Measurements from ENCODE around the gene MTMR1.

The MTMR1 gene

DNA sequence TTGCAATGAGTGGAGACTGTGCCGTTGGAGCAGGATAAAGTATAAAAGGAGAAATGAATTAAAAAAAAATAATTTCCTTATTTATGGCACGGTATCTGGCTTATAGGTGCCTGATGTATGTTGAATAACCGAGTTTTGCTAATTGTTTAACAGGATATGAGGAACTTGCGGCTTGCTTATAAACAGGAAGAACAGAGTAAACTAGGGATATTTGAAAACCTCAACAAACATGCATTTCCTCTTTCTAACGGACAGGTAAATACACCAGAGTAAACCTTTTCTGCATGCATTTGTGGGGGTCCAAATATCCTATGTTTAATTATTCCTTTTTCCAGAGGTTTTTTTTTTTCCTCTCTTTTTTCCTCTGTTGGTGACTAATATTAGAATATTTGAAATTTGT is 36.8 kb downstream of the MTMR1 start:
- TF ChIP-seq ESRRG (CRISPR knock-in tag; IDR thresholded peaks at IDR 0.05) (no peak), GLIS3 (CRISPR knock-in tag; IDR thresholded peaks at IDR 0.05) (no peak), RARB (CRISPR knock-in tag; IDR thresholded peaks at IDR 0.05) (no peak)
- TF ChIP-seq, protein P1, sequence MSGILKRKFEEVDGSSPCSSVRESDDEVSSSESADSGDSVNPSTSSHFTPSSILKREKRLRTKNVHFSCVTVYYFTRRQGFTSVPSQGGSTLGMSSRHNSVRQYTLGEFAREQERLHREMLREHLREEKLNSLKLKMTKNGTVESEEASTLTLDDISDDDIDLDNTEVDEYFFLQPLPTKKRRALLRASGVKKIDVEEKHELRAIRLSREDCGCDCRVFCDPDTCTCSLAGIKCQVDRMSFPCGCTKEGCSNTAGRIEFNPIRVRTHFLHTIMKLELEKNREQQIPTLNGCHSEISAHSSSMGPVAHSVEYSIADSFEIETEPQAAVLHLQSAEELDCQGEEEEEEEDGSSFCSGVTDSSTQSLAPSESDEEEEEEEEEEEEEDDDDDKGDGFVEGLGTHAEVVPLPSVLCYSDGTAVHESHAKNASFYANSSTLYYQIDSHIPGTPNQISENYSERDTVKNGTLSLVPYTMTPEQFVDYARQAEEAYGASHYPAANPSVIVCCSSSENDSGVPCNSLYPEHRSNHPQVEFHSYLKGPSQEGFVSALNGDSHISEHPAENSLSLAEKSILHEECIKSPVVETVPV (CRISPR knock-in tag; IDR thresholded peaks at IDR 0.05): no peak
- ATAC-seq: no peak

DNA sequence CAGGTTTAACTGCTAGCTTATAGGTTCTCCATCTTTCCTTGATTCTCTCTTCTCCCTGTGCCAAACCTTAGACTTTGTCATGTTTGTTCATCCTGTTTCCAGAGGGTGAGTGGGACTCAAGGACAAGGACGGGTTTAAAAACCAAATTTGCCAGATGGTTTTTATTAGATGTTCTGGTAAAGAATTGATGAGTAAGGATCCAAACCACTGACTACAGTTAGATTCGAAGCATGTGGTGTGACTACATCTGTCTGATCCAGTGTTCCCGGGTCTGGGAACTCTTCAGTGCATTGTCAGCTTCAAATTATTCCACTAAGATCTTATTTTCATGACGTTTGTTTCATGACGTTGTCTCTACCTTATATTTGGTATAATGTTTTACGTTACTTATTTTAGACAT is 37.5 kb downstream of the MTMR1 start:
- TF ChIP-seq, protein P2, sequence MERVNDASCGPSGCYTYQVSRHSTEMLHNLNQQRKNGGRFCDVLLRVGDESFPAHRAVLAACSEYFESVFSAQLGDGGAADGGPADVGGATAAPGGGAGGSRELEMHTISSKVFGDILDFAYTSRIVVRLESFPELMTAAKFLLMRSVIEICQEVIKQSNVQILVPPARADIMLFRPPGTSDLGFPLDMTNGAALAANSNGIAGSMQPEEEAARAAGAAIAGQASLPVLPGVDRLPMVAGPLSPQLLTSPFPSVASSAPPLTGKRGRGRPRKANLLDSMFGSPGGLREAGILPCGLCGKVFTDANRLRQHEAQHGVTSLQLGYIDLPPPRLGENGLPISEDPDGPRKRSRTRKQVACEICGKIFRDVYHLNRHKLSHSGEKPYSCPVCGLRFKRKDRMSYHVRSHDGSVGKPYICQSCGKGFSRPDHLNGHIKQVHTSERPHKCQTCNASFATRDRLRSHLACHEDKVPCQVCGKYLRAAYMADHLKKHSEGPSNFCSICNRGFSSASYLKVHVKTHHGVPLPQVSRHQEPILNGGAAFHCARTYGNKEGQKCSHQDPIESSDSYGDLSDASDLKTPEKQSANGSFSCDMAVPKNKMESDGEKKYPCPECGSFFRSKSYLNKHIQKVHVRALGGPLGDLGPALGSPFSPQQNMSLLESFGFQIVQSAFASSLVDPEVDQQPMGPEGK (CRISPR knock-in tag; IDR thresholded peaks at IDR 0.05; ENCODE audit: borderline replicate concordance): no peak
- no peak for ATAC-seq

DNA sequence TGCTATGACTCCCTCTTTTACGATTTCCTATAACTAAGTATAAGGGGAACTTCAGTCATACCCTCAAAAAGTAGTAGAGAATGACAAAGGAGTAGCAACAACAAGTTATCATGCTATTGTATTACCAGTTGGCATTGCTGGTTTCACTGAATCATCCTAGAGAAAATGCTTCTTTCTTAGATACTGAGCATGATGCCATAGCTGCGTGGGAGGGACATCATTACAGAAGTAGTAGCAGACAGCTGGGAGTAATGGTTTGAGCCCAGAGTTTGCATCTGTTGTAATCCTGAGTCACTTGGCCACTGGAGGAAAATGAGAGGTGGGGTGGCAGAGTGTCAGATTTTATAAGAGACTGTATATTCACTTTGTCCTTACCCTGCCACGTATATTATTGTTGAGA is 38.6 kb downstream of the MTMR1 start:
- peak; percentile 30; the same call in 2 of the 3 replicates for ATAC-seq
- no peak for TF ChIP-seq PPARA (CRISPR knock-in tag; IDR thresholded peaks at IDR 0.05; ENCODE audit: borderline replicate concordance)
- TF ChIP-seq CSDC2 (CRISPR knock-in tag; IDR thresholded peaks at IDR 0.05): no peak
- TF ChIP-seq, protein P3, sequence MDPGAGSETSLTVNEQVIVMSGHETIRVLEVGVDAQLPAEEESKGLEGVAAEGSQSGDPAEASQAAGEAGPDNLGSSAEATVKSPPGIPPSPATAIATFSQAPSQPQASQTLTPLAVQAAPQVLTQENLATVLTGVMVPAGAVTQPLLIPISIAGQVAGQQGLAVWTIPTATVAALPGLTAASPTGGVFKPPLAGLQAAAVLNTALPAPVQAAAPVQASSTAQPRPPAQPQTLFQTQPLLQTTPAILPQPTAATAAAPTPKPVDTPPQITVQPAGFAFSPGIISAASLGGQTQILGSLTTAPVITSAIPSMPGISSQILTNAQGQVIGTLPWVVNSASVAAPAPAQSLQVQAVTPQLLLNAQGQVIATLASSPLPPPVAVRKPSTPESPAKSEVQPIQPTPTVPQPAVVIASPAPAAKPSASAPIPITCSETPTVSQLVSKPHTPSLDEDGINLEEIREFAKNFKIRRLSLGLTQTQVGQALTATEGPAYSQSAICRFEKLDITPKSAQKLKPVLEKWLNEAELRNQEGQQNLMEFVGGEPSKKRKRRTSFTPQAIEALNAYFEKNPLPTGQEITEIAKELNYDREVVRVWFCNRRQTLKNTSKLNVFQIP (CRISPR knock-in tag; IDR thresholded peaks at IDR 0.05; ENCODE audit: borderline replicate concordance, low read depth): no peak
- no peak for TF ChIP-seq ZFP3 (CRISPR knock-in tag; IDR thresholded peaks at IDR 0.05)
- no peak for TF ChIP-seq ZNF8 (CRISPR knock-in tag; IDR thresholded peaks at IDR 0.05)
- no peak for TF ChIP-seq BACH2 (CRISPR knock-in tag; IDR thresholded peaks at IDR 0.05; ENCODE audit: borderline replicate concordance)
- TF ChIP-seq, protein P4, sequence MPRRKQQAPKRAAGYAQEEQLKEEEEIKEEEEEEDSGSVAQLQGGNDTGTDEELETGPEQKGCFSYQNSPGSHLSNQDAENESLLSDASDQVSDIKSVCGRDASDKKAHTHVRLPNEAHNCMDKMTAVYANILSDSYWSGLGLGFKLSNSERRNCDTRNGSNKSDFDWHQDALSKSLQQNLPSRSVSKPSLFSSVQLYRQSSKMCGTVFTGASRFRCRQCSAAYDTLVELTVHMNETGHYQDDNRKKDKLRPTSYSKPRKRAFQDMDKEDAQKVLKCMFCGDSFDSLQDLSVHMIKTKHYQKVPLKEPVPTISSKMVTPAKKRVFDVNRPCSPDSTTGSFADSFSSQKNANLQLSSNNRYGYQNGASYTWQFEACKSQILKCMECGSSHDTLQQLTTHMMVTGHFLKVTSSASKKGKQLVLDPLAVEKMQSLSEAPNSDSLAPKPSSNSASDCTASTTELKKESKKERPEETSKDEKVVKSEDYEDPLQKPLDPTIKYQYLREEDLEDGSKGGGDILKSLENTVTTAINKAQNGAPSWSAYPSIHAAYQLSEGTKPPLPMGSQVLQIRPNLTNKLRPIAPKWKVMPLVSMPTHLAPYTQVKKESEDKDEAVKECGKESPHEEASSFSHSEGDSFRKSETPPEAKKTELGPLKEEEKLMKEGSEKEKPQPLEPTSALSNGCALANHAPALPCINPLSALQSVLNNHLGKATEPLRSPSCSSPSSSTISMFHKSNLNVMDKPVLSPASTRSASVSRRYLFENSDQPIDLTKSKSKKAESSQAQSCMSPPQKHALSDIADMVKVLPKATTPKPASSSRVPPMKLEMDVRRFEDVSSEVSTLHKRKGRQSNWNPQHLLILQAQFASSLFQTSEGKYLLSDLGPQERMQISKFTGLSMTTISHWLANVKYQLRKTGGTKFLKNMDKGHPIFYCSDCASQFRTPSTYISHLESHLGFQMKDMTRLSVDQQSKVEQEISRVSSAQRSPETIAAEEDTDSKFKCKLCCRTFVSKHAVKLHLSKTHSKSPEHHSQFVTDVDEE (CRISPR knock-in tag; IDR thresholded peaks at IDR 0.05): no peak
- TF ChIP-seq ARNTL (CRISPR knock-in tag; IDR thresholded peaks at IDR 0.05; ENCODE audit: borderline replicate concordance, low read depth): no peak
- no peak for TF ChIP-seq TOX (CRISPR knock-in tag; IDR thresholded peaks at IDR 0.05; ENCODE audit: borderline replicate concordance)
- TF ChIP-seq, protein P5, sequence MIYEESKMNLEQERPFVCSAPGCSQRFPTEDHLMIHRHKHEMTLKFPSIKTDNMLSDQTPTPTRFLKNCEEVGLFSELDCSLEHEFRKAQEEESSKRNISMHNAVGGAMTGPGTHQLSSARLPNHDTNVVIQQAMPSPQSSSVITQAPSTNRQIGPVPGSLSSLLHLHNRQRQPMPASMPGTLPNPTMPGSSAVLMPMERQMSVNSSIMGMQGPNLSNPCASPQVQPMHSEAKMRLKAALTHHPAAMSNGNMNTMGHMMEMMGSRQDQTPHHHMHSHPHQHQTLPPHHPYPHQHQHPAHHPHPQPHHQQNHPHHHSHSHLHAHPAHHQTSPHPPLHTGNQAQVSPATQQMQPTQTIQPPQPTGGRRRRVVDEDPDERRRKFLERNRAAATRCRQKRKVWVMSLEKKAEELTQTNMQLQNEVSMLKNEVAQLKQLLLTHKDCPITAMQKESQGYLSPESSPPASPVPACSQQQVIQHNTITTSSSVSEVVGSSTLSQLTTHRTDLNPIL (CRISPR knock-in tag; IDR thresholded peaks at IDR 0.05; ENCODE audit: low read depth): no peak
- no peak for TF ChIP-seq RARB (CRISPR knock-in tag; IDR thresholded peaks at IDR 0.05)
- no peak for TF ChIP-seq ZNF565 (CRISPR knock-in tag; conservative IDR thresholded peaks at IDR 0.05; ENCODE audit: low read depth)
- TF ChIP-seq TCF4 (CRISPR knock-in tag; IDR thresholded peaks at IDR 0.05; ENCODE audit: borderline replicate concordance): no peak
- no peak for TF ChIP-seq OSR1 (CRISPR knock-in tag; IDR thresholded peaks at IDR 0.05)
- no peak for TF ChIP-seq SNAI2 (CRISPR knock-in tag; IDR thresholded peaks at IDR 0.05)
- no peak for TF ChIP-seq GLIS3 (CRISPR knock-in tag; IDR thresholded peaks at IDR 0.05)
- TF ChIP-seq ZC3H10 (CRISPR knock-in tag; IDR thresholded peaks at IDR 0.05): no peak
- no peak for TF ChIP-seq ZFP30 (CRISPR knock-in tag; IDR thresholded peaks at IDR 0.05)
- TF ChIP-seq ISL1 (CRISPR knock-in tag; IDR thresholded peaks at IDR 0.05): no peak
- TF ChIP-seq, protein P2 (CRISPR knock-in tag; IDR thresholded peaks at IDR 0.05; ENCODE audit: borderline replicate concordance): no peak
